Measurements from ENCODE around the gene CD28.
"Not testable (repeated sequence)": the region's sequence is repeated elsewhere in the genome, so short reads cannot be mapped to it uniquely, and the experiment has no call there.

Gene CD28

GRCh38 chr2:203688798-203689197 is 17.6 kb upstream of the CD28 start:
- no peak for DNase-seq

- DNase-seq = no peak
Measured at GRCh38 chr2:203689426-203690116, 16.9 kb upstream of the CD28 start.

- DNase-seq = no peak
Measured at GRCh38 chr2:203690117-203690431, 16.4 kb upstream of the CD28 start.

- DNase-seq = no peak
Measured at GRCh38 chr2:203690441-203691047, 15.9 kb upstream of the CD28 start.

GRCh38 chr2:203691149-203691548 is 15.3 kb upstream of the CD28 start:
- DNase-seq = no peak

GRCh38 chr2:203692031-203692710 is 14.3 kb upstream of the CD28 start:
- DNase-seq = no peak

GRCh38 chr2:203693242-203693879 is 13.1 kb upstream of the CD28 start:
- no peak for DNase-seq

- no peak for DNase-seq
Measured at GRCh38 chr2:203694191-203694590, 12.2 kb upstream of the CD28 start.

- no peak for DNase-seq
Measured at GRCh38 chr2:203697190-203697589, 9.2 kb upstream of the CD28 start.

GRCh38 chr2:203697763-203698162 is 8.7 kb upstream of the CD28 start:
- not testable (repeated sequence) for DNase-seq

GRCh38 chr2:203698410-203698809 is 8.0 kb upstream of the CD28 start:
- not testable (repeated sequence) for DNase-seq

GRCh38 chr2:203704430-203704829 is 2.0 kb upstream of the CD28 start:
- no peak for DNase-seq

- no peak for DNase-seq
Measured at GRCh38 chr2:203705178-203705577, 1.3 kb upstream of the CD28 start.

GRCh38 chr2:203707530-203707929 is 1.1 kb downstream of the CD28 start:
- no peak for DNase-seq

- DNase-seq = no peak
Measured at GRCh38 chr2:203708846-203709396, 2.5 kb downstream of the CD28 start.

- no peak for DNase-seq
Measured at GRCh38 chr2:203709416-203710040, 3.1 kb downstream of the CD28 start.

- DNase-seq = no peak
Measured at GRCh38 chr2:203710226-203710625, 3.8 kb downstream of the CD28 start.

GRCh38 chr2:203710952-203711351 is 4.5 kb downstream of the CD28 start:
- no peak for DNase-seq

- DNase-seq = no peak
Measured at GRCh38 chr2:203711399-203711798, 5.0 kb downstream of the CD28 start.

- no peak for DNase-seq
Measured at GRCh38 chr2:203713381-203713780, 6.9 kb downstream of the CD28 start.

GRCh38 chr2:203714112-203714511 is 7.7 kb downstream of the CD28 start:
- DNase-seq = no peak

GRCh38 chr2:203715744-203716143 is 9.3 kb downstream of the CD28 start:
- DNase-seq = no peak

GRCh38 chr2:203718087-203718486 is 11.6 kb downstream of the CD28 start:
- no peak for DNase-seq

All from GF-D8 (cell line).